ENCODE data around the gene SMG6. TPM values are rescaled to one million over a fixed set of nuclear protein-coding genes. Genes with fewer than 3 reads are reported as not detected.
A peak's percentile ranks its signal among the peaks of the same experiment; 100 is the strongest.

Gene SMG6
- polyA plus RNA-seq (2011; rRNA removed) (27.3 and 41.3 TPM in 2 replicates), polyA minus RNA-seq (2011; rRNA and poly(A)+ RNA removed) (54.7 and 78.0 TPM in 2 replicates)

DNA sequence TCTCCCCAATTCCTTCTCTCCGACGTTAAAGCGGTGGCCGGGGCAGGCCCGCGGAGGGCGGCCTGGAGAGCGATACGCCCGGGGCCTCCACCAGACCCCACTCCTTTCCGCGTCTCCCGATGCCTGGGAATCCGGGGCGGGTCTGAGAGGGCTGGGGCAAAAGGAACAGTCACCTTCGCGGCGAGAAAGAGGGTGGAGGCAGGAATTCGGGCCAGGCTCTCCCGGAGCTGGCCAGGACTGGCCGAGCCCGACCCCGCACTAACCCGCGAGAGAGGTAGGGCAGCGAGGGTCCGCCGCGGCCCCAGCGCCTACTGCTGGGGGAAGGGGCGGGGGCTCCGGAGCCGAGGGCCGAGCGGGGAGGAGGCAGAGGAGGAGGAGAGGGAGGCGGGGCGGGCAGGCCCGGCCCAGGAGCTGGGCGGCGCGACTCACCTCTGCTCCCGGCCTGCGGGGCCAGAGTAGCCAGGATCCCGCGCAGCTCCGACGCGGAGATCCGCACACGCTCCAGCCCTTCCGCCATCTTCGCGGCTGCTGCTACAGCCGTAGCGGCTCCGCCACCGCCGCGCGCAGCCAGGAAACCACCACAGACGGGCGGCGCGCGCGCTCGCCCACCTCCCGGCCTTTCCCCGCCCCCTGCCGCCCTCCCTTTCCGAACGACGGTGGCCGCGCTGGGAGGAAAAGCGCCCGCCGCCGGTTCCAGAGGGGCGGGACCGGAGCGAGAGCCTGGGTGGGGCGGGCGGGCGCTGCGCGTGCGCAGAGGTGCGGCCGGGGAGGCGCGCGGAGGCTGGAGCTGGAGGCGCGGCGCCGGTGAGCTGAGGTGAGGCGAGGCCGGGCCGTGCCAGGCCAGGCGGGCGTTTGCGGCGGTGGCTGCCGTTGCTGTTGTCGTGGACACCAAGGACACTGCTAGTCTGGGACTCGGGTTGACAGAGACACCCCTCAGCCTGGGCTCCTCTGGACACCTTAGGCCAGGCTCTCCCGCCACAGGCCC, at the start of gene SMG6, which contains the start of gene SRR:
Gene SMG6, minus strand, starts transcription at position 582 of the 985 bp plus-strand sequence. Its CDS starts 65 bp downstream, at position 517.
Gene SRR, plus strand, starts transcription at position 747 of the 985 bp plus-strand sequence. CDS start 11,611 bp downstream, outside the sequence.
- Histone ChIP-seq H3K9me3 (ENCODE audit: control insufficient read depth, insufficient read depth, low read length) (peaks cover 3% of the 10 kb centered on the region; the same call in 1 of the 2 replicates), H3K27ac (ENCODE audit: low read depth, low read length) (peak within 1 kb of the TSS; percentile 77), H3K27me3 (ENCODE audit: control insufficient read depth, insufficient read depth, low read length) (no peaks in the 10 kb centered on the region), H3K4me3 (ENCODE audit: low read depth, low read length) (peak within 1 kb of the TSS; percentile 87)
- TF ChIP-seq, protein P1, sequence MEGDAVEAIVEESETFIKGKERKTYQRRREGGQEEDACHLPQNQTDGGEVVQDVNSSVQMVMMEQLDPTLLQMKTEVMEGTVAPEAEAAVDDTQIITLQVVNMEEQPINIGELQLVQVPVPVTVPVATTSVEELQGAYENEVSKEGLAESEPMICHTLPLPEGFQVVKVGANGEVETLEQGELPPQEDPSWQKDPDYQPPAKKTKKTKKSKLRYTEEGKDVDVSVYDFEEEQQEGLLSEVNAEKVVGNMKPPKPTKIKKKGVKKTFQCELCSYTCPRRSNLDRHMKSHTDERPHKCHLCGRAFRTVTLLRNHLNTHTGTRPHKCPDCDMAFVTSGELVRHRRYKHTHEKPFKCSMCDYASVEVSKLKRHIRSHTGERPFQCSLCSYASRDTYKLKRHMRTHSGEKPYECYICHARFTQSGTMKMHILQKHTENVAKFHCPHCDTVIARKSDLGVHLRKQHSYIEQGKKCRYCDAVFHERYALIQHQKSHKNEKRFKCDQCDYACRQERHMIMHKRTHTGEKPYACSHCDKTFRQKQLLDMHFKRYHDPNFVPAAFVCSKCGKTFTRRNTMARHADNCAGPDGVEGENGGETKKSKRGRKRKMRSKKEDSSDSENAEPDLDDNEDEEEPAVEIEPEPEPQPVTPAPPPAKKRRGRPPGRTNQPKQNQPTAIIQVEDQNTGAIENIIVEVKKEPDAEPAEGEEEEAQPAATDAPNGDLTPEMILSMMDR (IDR thresholded peaks at IDR 0.05; ENCODE audit: low read depth, low read length): no peak
- ChIA-PET CTCF (interaction anchor here (0.6 to 1.1 kb wide), 4 partner anchors 9 to 248 kb away, joined by 3 to 4 read pairs (median 3); no protein-coding TSS in a partner anchor), POLR2A (interaction anchor here (0.6 to 1.8 kb wide), 13 partner anchors 17 to 249 kb away, joined by 3 to 9 read pairs (median 5); partner anchors contain the start of genes HIC1, MNT, SGSM2 and TSR1)
- peak; percentile 48 for DNase-seq (ENCODE audit: low read depth, low spot score)

DNA sequence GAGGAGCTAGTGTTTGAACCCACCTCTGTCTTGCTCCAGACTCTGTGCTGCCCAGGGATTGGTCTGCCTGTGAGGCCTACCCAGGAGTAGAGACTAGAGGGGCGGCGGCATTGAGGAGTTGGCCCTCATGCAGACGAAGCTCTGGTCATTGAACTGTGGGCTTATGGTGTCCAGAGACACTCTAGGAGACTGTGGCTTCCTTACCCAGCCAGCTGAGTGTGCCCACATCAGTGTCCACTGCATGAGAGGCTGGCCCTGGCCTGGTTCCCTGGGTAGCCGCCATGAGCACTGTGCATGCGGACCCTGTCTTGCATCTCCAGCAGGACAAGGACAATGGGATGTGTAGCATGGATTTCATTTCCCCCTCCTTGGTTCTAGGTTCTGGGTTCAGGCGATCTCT, 47.7 kb upstream of the SMG6 start:
- Histone ChIP-seq H3K9me3 (ENCODE audit: control insufficient read depth, insufficient read depth, low read length) (no peaks in the 10 kb centered on the region), H3K27ac (ENCODE audit: low read depth, low read length) (no peak overlapping the region), H3K27me3 (ENCODE audit: control insufficient read depth, insufficient read depth, low read length) (no peaks in the 10 kb centered on the region), H3K4me3 (ENCODE audit: low read depth, low read length) (no peak overlapping the region)
- DNase-seq (ENCODE audit: low read depth, low spot score): no peak
- POLR2A ChIA-PET: no interaction called here
- CTCF ChIA-PET: interaction anchor here (0.8 to 1.1 kb wide), 2 partner anchors 11 to 12 kb away, joined by 3 to 4 read pairs; no protein-coding TSS in a partner anchor
- TF ChIP-seq, protein P1 (IDR thresholded peaks at IDR 0.05; ENCODE audit: low read depth, low read length): no peak

DNA sequence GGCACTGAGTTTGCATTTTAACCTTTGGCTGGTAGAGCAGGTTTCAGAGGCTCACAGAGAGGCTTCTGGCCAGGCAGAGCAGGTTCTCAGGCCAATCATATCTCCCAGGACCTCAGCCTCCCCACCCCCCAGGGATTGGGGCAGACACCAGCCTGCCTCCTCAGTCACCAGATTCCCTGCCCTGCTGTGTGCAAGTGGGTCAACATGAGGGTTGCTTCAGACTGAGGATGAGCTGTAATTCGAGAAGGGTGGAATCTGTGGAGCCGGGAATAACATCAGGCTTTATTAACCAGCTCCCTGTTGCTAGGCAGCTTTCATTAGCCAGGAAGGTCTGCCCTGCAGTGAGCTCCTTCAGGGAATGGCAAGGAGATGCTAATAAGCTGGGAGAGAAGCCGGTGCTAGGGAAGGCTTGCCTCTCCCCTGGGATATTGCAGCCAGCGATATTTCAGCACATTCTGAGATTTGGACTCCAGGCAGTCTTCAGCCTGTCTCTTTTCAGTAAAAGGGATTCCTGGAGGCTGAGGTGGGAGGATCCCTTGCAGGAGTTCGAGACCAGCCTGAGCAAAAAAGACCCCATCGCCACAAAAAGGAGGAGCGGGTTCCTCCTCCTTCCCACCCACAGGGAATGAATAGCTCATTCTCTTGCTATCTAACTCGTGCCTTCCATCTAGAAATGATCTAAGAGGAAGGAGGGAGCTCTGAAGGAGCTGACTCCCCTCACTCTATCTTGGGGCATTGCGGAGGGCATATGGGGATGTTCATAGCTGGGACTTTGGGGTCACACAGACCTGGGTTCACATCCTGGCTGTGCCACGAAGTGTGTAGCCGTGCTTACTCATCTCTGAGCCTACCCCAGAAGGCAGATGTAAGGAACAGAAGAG, 44.5 kb upstream of the SMG6 start:
- Histone ChIP-seq H3K9me3 (ENCODE audit: control insufficient read depth, insufficient read depth, low read length) (no peaks in the 10 kb centered on the region), H3K27me3 (ENCODE audit: control insufficient read depth, insufficient read depth, low read length) (no peaks in the 10 kb centered on the region), H3K27ac (ENCODE audit: low read depth, low read length) (peak overlapping the region; percentile 43), H3K4me3 (ENCODE audit: low read depth, low read length) (no peak overlapping the region)
- TF ChIP-seq, protein P1 (IDR thresholded peaks at IDR 0.05; ENCODE audit: low read depth, low read length): no peak
- peak; percentile 72 for DNase-seq (ENCODE audit: low read depth, low spot score)
- POLR2A ChIA-PET: interaction anchor here (0.5 to 1.4 kb wide), 6 partner anchors 10 to 45 kb away, joined by 3 to 7 read pairs (median 4); partner anchors contain the start of genes SMG6, SRR and TSR1
- CTCF ChIA-PET: interaction anchor here (1.4 to 1.8 kb wide), 2 partner anchors 34 to 68 kb away, joined by 5 to 11 read pairs; no protein-coding TSS in a partner anchor

GRCh38 chr17:2346475-2346874, 42.9 kb upstream of the SMG6 start:
- Histone ChIP-seq H3K4me3 (ENCODE audit: low read depth, low read length) (no peak overlapping the region), H3K27ac (ENCODE audit: low read depth, low read length) (no peak overlapping the region), H3K9me3 (ENCODE audit: control insufficient read depth, insufficient read depth, low read length) (no peaks in the 10 kb centered on the region), H3K27me3 (ENCODE audit: control insufficient read depth, insufficient read depth, low read length) (no peaks in the 10 kb centered on the region)
- TF ChIP-seq, protein P1 (IDR thresholded peaks at IDR 0.05; ENCODE audit: low read depth, low read length): no peak
- CTCF ChIA-PET: no interaction called here
- POLR2A ChIA-PET: no interaction called here
- DNase-seq (ENCODE audit: low read depth, low spot score): no peak
